ENCODE results near the gene CD82.

DNA sequence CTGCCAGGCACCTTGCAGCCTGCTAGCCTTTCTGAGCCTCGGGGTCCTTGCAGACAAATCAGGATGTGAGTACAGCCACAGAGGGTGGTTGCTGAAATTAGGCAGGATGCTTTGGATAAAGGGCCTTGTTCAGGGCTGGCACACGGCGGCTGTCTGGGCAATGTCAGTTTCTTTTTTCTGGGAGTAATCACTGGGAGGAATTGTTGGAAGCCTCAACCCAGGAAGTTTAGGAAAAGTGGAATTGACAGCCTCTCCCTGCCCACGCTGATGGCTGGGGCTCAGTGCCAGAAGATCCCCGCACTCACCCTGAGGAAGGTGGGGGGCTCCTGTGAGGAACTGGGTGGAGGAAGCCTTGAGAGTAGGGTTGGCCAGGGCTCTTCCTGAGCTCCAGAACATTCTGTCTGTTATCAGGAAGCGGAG lies 37.4 kb downstream of the CD82 start:
- TF ChIP-seq, protein P1, sequence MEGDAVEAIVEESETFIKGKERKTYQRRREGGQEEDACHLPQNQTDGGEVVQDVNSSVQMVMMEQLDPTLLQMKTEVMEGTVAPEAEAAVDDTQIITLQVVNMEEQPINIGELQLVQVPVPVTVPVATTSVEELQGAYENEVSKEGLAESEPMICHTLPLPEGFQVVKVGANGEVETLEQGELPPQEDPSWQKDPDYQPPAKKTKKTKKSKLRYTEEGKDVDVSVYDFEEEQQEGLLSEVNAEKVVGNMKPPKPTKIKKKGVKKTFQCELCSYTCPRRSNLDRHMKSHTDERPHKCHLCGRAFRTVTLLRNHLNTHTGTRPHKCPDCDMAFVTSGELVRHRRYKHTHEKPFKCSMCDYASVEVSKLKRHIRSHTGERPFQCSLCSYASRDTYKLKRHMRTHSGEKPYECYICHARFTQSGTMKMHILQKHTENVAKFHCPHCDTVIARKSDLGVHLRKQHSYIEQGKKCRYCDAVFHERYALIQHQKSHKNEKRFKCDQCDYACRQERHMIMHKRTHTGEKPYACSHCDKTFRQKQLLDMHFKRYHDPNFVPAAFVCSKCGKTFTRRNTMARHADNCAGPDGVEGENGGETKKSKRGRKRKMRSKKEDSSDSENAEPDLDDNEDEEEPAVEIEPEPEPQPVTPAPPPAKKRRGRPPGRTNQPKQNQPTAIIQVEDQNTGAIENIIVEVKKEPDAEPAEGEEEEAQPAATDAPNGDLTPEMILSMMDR (IDR thresholded peaks at IDR 0.05): no peak
- no peak for TF ChIP-seq ZFX (IDR thresholded peaks at IDR 0.05; ENCODE audit: borderline replicate concordance)
